Effector memory CD8-positive, alpha-beta T cell (primary cell): ENCODE measurements around the gene FKBP7.
"Not testable (repeated sequence)": the region's sequence is repeated elsewhere in the genome, so short reads cannot be mapped to it uniquely, and the experiment has no call there.

Source experiments
- ATAC-seq: fragments of 150-1000 bp; cut with Tn5 transposase; replicated peaks from 2 replicates; pipeline ENCODE4 v1.10.0; 2021; ENCODE audit warnings: mild to moderate bottlenecking, moderate library complexity
- DNase-seq, 3 experiments: peaks; one replicate each; pipeline ENCODE4 v3.0.0; 2021
- H3K27ac Mint-ChIP-seq, 2 donors: one replicate each; pipeline ENCODE4 v1.8.0; 2022; ENCODE audit warnings: mild to moderate bottlenecking in 2 of 2, mixed read lengths in 2 of 2, moderate library complexity in 2 of 2
- H3K27me3 Mint-ChIP-seq, 2 donors: one replicate each; pipeline ENCODE4 v1.8.0; 2022; ENCODE audit warnings: mixed read lengths in 2 of 2
- H3K36me3 Mint-ChIP-seq: one replicate; pipeline ENCODE4 v1.8.0; 2022; ENCODE audit warnings: mild to moderate bottlenecking, moderate library complexity, mixed read lengths; ENCODE audit not compliant: insufficient read depth
- H3K4me1 Mint-ChIP-seq, 2 donors: one replicate each; pipeline ENCODE4 v1.8.0; 2022; ENCODE audit warnings: low read depth in 2 of 2, mixed read lengths in 2 of 2
- H3K4me3 Mint-ChIP-seq, 2 donors: one replicate each; pipeline ENCODE4 v1.8.0; 2022; ENCODE audit warnings: mild to moderate bottlenecking in 2 of 2, mixed read lengths in 2 of 2, moderate library complexity in 2 of 2
- H3K9me3 Mint-ChIP-seq, 2 donors: one replicate each; pipeline ENCODE4 v1.8.0; 2022; ENCODE audit warnings: mixed read lengths in 2 of 2

FKBP7 gene

GRCh38 chr2:178480227-178481181 is 2.1 kb upstream of the FKBP7 start, which contains the start of gene PLEKHA3:
TSS of gene PLEKHA3 (plus strand) at chr2:178480457. CDS start at chr2:178480870, 413 bp downstream.
- DNase-seq (peak; percentile 70 to 75 (median 71)), ATAC-seq (peak; percentile 58)
- H3K27me3 Mint-ChIP-seq: no peaks in the 10 kb centered on the region
- H3K36me3 Mint-ChIP-seq: peaks cover 24% of the 10 kb centered on the region
- peaks cover 43 to 45% of the 10 kb centered on the region in 2 donors for H3K4me1 Mint-ChIP-seq
- H3K27ac Mint-ChIP-seq: peak within 1 kb of the TSS; percentile 98 to 99
- H3K4me3 Mint-ChIP-seq: peak within 1 kb of the TSS; percentile 95 to 100
- no peaks in the 10 kb centered on the region for H3K9me3 Mint-ChIP-seq

GRCh38 chr2:178479758-178480226 is 1.4 kb upstream of the FKBP7 start:
- H3K36me3 Mint-ChIP-seq: peaks cover 23% of the 10 kb centered on the region
- no peak for ATAC-seq
- DNase-seq: no peak
- no peaks in the 10 kb centered on the region for H3K9me3 Mint-ChIP-seq
- peak overlapping the region; percentile 95 to 100 for H3K4me3 Mint-ChIP-seq
- H3K4me1 Mint-ChIP-seq: peaks cover 39 to 44% of the 10 kb centered on the region in 2 donors
- no peaks in the 10 kb centered on the region for H3K27me3 Mint-ChIP-seq
- peak overlapping the region; percentile 98 to 99 for H3K27ac Mint-ChIP-seq

- Mint-ChIP-seq H3K27ac (peak overlapping the region; percentile 98 to 99), H3K4me1 (peaks cover 35 to 40% of the 10 kb centered on the region in 2 donors), H3K36me3 (peaks cover 19% of the 10 kb centered on the region), H3K9me3 (no peaks in the 10 kb centered on the region), H3K4me3 (peak overlapping the region; percentile 95 to 100), H3K27me3 (no peaks in the 10 kb centered on the region)
- no peak for DNase-seq
- no peak for ATAC-seq
Observed at GRCh38 chr2:178479275-178479616, 846 bp upstream of the FKBP7 start.

- DNase-seq (no peak), ATAC-seq (peak; percentile 0)
- Mint-ChIP-seq H3K4me3 (peak overlapping the region; percentile 95 to 100), H3K9me3 (no peaks in the 10 kb centered on the region), H3K27ac (peak overlapping the region; percentile 98 to 99), H3K36me3 (peaks cover 19% of the 10 kb centered on the region), H3K4me1 (peaks cover 35 to 40% of the 10 kb centered on the region in 2 donors), H3K27me3 (no peaks in the 10 kb centered on the region)
Observed at GRCh38 chr2:178478130-178478438, 316 bp downstream of the FKBP7 start.

GRCh38 chr2:178477443-178478129 is 814 bp downstream of the FKBP7 start:
- no peak for DNase-seq
- Mint-ChIP-seq H3K9me3 (no peaks in the 10 kb centered on the region), H3K27me3 (no peaks in the 10 kb centered on the region), H3K36me3 (peaks cover 19% of the 10 kb centered on the region), H3K27ac (peak overlapping the region; percentile 98 to 99), H3K4me3 (peak overlapping the region; percentile 95 to 100), H3K4me1 (peaks cover 30 to 36% of the 10 kb centered on the region in 2 donors)
- no peak for ATAC-seq

GRCh38 chr2:178476477-178476876 is 1.9 kb downstream of the FKBP7 start:
- Mint-ChIP-seq H3K27me3 (no peaks in the 10 kb centered on the region), H3K27ac (no peak overlapping the region), H3K36me3 (peaks cover 15% of the 10 kb centered on the region), H3K4me3 (no peak overlapping the region), H3K9me3 (no peaks in the 10 kb centered on the region), H3K4me1 (peaks cover 20 to 25% of the 10 kb centered on the region in 2 donors)
- DNase-seq (no peak), ATAC-seq (no peak)

GRCh38 chr2:178474560-178474959 is 3.8 kb downstream of the FKBP7 start:
- ATAC-seq (no peak), DNase-seq (no peak)
- Mint-ChIP-seq H3K36me3 (peaks cover 12% of the 10 kb centered on the region), H3K4me3 (no peak overlapping the region), H3K9me3 (no peaks in the 10 kb centered on the region), H3K27me3 (no peaks in the 10 kb centered on the region), H3K27ac (no peak overlapping the region), H3K4me1 (peaks cover 12% of the 10 kb centered on the region in 2 donors)

GRCh38 chr2:178473931-178474330 is 4.5 kb downstream of the FKBP7 start:
- H3K27ac Mint-ChIP-seq: no peak overlapping the region
- H3K4me1 Mint-ChIP-seq: peaks cover 7 to 8% of the 10 kb centered on the region in 2 donors
- ATAC-seq: no peak
- peaks cover 8% of the 10 kb centered on the region for H3K36me3 Mint-ChIP-seq
- no peaks in the 10 kb centered on the region for H3K9me3 Mint-ChIP-seq
- H3K27me3 Mint-ChIP-seq: no peaks in the 10 kb centered on the region
- no peak overlapping the region for H3K4me3 Mint-ChIP-seq
- no peak for DNase-seq

- Mint-ChIP-seq H3K4me1 (peaks cover 2 to 3% of the 10 kb centered on the region in 2 donors), H3K36me3 (peaks cover 2% of the 10 kb centered on the region), H3K9me3 (no peaks in the 10 kb centered on the region), H3K4me3 (no peak overlapping the region), H3K27ac (no peak overlapping the region), H3K27me3 (no peaks in the 10 kb centered on the region)
- ATAC-seq (no peak), DNase-seq (no peak)
Observed at GRCh38 chr2:178473373-178473772, 5.0 kb downstream of the FKBP7 start.

GRCh38 chr2:178471313-178471712 is 7.1 kb downstream of the FKBP7 start:
- DNase-seq, H3K4me3 Mint-ChIP-seq, H3K9me3 Mint-ChIP-seq, ATAC-seq, H3K27ac Mint-ChIP-seq, H3K36me3 Mint-ChIP-seq, H3K27me3 Mint-ChIP-seq, H3K4me1 Mint-ChIP-seq: not testable (repeated sequence)

- no peaks in the 10 kb centered on the region for H3K36me3 Mint-ChIP-seq
- no peaks in the 10 kb centered on the region for H3K27me3 Mint-ChIP-seq
- no peak overlapping the region for H3K4me3 Mint-ChIP-seq
- no peaks in the 10 kb centered on the region for H3K9me3 Mint-ChIP-seq
- no peaks in the 10 kb centered on the region for H3K4me1 Mint-ChIP-seq
- no peak overlapping the region for H3K27ac Mint-ChIP-seq
- ATAC-seq (no peak), DNase-seq (no peak)
Observed at GRCh38 chr2:178469219-178469849, 9.1 kb downstream of the FKBP7 start.

- ATAC-seq: no peak
- H3K4me3 Mint-ChIP-seq: no peak overlapping the region
- no peak overlapping the region for H3K27ac Mint-ChIP-seq
- no peaks in the 10 kb centered on the region for H3K36me3 Mint-ChIP-seq
- DNase-seq: no peak
- no peaks in the 10 kb centered on the region for H3K4me1 Mint-ChIP-seq
- H3K9me3 Mint-ChIP-seq: no peaks in the 10 kb centered on the region
- H3K27me3 Mint-ChIP-seq: no peaks in the 10 kb centered on the region
Observed at GRCh38 chr2:178457390-178457886, 21.0 kb downstream of the FKBP7 start.

GRCh38 chr2:178455947-178456346 is 22.5 kb downstream of the FKBP7 start:
- Mint-ChIP-seq H3K4me1 (peaks cover 3 to 8% of the 10 kb centered on the region in 2 donors), H3K9me3 (no peaks in the 10 kb centered on the region), H3K27ac (no peak overlapping the region), H3K4me3 (no peak overlapping the region), H3K27me3 (no peaks in the 10 kb centered on the region), H3K36me3 (peaks cover 4% of the 10 kb centered on the region)
- no peak for DNase-seq
- no peak for ATAC-seq
